ENCODE results near the gene WASHC4.

WASHC4 gene

DNA sequence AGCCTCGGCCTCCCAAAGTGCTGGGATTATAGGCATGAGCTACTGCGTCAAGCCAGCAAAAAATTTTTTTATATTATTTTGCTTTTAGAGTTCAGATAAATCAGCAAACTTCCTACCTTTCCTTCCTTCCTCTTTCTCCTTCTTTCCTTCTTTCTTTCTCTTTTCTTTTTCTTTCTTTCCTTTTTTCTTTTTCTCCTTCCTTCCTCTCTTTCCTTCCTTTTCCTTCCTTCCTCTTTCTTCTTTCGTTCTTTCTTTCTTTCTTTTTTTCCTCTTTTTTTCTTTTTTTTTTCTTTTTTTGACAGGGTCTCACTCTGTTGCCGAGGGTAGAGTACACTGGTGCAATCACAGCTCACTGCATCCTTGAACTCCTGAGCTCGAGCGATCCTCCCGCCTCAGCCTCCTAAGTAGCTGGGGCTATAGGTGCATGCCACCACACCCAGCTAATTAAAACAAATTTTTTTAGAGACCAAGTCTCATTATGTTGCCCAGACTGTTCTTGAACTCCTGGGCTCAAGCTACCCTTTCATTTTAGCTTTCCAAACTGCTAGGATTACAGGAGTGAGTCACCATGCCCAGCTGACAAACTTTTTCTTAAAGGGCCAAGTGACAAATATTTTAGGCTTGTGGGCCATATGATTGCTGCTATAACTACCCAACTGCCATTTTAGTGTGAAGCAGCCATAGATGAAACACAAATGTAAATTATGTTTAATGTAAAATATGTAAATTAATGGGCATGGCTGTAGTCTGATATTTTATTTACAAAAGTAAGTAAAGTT lies 7.1 kb upstream of the WASHC4 start:
- H3K4me3 ChIP-seq (ENCODE audit: low read depth in 1 of 2, low read length in 2 of 2): no peak overlapping the region
- ATAC-seq (ENCODE audit: insufficient read depth, low read depth) (no peak), DNase-seq (no peak)
- H3K4me2 ChIP-seq (ENCODE audit: insufficient read depth, low read length): no peak overlapping the region
- H3K36me3 ChIP-seq (ENCODE audit: insufficient read depth, low read length): no peaks in the 10 kb centered on the region
- H3K27me3 ChIP-seq (ENCODE audit: insufficient read depth, low read length, poor library complexity): no peaks in the 10 kb centered on the region
- H3K4me1 ChIP-seq (ENCODE audit: insufficient read depth, low read length): no peaks in the 10 kb centered on the region
- no peak overlapping the region for H2AFZ ChIP-seq (ENCODE audit: low read depth, low read length)
- H4K20me1 ChIP-seq (ENCODE audit: insufficient read depth, low read length): no peaks in the 10 kb centered on the region
- no peak overlapping the region for H3K9ac ChIP-seq (ENCODE audit: low read depth, low read length)
- peaks cover 3% of the 10 kb centered on the region for H3K9me3 ChIP-seq (ENCODE audit: insufficient read depth, low read length, severe bottlenecking)
- H3K27ac ChIP-seq (ENCODE audit: low read length): no peak overlapping the region
- no peak for TF ChIP-seq CTCF (IDR thresholded peaks at IDR 0.05; ENCODE audit: borderline replicate concordance, extremely low read depth, low read length, poor library complexity, severe bottlenecking)
- TF ChIP-seq EZH2 (IDR thresholded peaks at IDR 0.05; ENCODE audit: borderline replicate concordance, low read depth, low read length, severe bottlenecking): no peak
- H3K79me2 ChIP-seq (ENCODE audit: insufficient read depth, low read length): no peaks in the 10 kb centered on the region

DNA sequence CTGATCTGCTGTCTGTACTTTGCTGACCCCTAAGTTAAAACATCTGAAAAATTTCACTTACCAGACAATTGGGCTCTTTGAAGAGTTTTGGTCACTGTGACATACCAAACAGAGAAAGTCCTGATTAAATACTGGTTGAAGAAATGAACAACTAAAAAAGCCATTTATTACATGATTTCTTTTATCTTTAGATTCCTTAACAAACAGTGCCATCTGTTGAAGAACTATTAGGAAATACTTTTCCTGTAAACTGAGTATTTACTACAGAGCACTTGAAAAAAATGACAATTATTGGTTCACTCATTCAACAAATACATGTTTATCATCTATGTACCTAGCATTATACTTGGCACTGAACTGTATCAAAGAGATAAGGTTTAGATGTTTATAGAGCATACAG lies 6.5 kb upstream of the WASHC4 start:
- Histone ChIP-seq H3K27me3 (ENCODE audit: insufficient read depth, low read length, poor library complexity) (peaks cover 1% of the 10 kb centered on the region), H4K20me1 (ENCODE audit: insufficient read depth, low read length) (no peaks in the 10 kb centered on the region), H3K79me2 (ENCODE audit: insufficient read depth, low read length) (no peaks in the 10 kb centered on the region), H3K36me3 (ENCODE audit: insufficient read depth, low read length) (no peaks in the 10 kb centered on the region), H3K4me3 (ENCODE audit: low read depth in 1 of 2, low read length in 2 of 2) (no peak overlapping the region), H3K9ac (ENCODE audit: low read depth, low read length) (no peak overlapping the region), H3K27ac (ENCODE audit: low read length) (no peak overlapping the region), H2AFZ (ENCODE audit: low read depth, low read length) (no peak overlapping the region), H3K4me1 (ENCODE audit: insufficient read depth, low read length) (no peaks in the 10 kb centered on the region), H3K4me2 (ENCODE audit: insufficient read depth, low read length) (no peak overlapping the region), H3K9me3 (ENCODE audit: insufficient read depth, low read length, severe bottlenecking) (no peaks in the 10 kb centered on the region)
- ATAC-seq (ENCODE audit: insufficient read depth, low read depth) (no peak), DNase-seq (no peak)
- TF ChIP-seq EZH2 (IDR thresholded peaks at IDR 0.05; ENCODE audit: borderline replicate concordance, low read depth, low read length, severe bottlenecking) (no peak), CTCF (IDR thresholded peaks at IDR 0.05; ENCODE audit: borderline replicate concordance, extremely low read depth, low read length, poor library complexity, severe bottlenecking) (peak; percentile 29)

GRCh38 chr12:105102673-105103072 lies 4.9 kb upstream of the WASHC4 start:
- Histone ChIP-seq H3K79me2 (ENCODE audit: insufficient read depth, low read length) (peaks cover under 1% of the 10 kb centered on the region), H3K4me1 (ENCODE audit: insufficient read depth, low read length) (peaks cover 12% of the 10 kb centered on the region), H3K4me3 (ENCODE audit: low read depth in 1 of 2, low read length in 2 of 2) (no peak overlapping the region), H3K9me3 (ENCODE audit: insufficient read depth, low read length, severe bottlenecking) (no peaks in the 10 kb centered on the region), H3K9ac (ENCODE audit: low read depth, low read length) (no peak overlapping the region), H3K27me3 (ENCODE audit: insufficient read depth, low read length, poor library complexity) (peaks cover 11% of the 10 kb centered on the region), H4K20me1 (ENCODE audit: insufficient read depth, low read length) (no peaks in the 10 kb centered on the region), H2AFZ (ENCODE audit: low read depth, low read length) (no peak overlapping the region), H3K27ac (ENCODE audit: low read length) (no peak overlapping the region), H3K4me2 (ENCODE audit: insufficient read depth, low read length) (no peak overlapping the region), H3K36me3 (ENCODE audit: insufficient read depth, low read length) (no peaks in the 10 kb centered on the region; the same call in 1 of the 2 replicates)
- ATAC-seq (ENCODE audit: insufficient read depth, low read depth) (no peak), DNase-seq (no peak)
- TF ChIP-seq CTCF (IDR thresholded peaks at IDR 0.05; ENCODE audit: borderline replicate concordance, extremely low read depth, low read length, poor library complexity, severe bottlenecking) (no peak), EZH2 (IDR thresholded peaks at IDR 0.05; ENCODE audit: borderline replicate concordance, low read depth, low read length, severe bottlenecking) (no peak)
